ENCODE results near the gene GSC2.

- TF ChIP-seq, protein P1, sequence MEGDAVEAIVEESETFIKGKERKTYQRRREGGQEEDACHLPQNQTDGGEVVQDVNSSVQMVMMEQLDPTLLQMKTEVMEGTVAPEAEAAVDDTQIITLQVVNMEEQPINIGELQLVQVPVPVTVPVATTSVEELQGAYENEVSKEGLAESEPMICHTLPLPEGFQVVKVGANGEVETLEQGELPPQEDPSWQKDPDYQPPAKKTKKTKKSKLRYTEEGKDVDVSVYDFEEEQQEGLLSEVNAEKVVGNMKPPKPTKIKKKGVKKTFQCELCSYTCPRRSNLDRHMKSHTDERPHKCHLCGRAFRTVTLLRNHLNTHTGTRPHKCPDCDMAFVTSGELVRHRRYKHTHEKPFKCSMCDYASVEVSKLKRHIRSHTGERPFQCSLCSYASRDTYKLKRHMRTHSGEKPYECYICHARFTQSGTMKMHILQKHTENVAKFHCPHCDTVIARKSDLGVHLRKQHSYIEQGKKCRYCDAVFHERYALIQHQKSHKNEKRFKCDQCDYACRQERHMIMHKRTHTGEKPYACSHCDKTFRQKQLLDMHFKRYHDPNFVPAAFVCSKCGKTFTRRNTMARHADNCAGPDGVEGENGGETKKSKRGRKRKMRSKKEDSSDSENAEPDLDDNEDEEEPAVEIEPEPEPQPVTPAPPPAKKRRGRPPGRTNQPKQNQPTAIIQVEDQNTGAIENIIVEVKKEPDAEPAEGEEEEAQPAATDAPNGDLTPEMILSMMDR (IDR thresholded peaks at IDR 0.05), result no peak
- TF ChIP-seq POLR2A (IDR thresholded peaks at IDR 0.05), result no peak
Measured at GRCh38 chr22:19126309-19127273, 23.5 kb downstream of the GSC2 start.

Data from heart left ventricle (tissue), 13 donors.